ENCODE data around the gene ZNF660. TPM values are rescaled to one million over a fixed set of nuclear protein-coding genes. Genes with fewer than 3 reads are reported as not detected.

Gene ZNF660
- total RNA-seq, 3 donors from 2014 or later, result 2.0 to 4.0 (median 3.1) TPM

- Histone ChIP-seq H3K27me3 (no peaks in the 10 kb centered on the region), H3K9me3 (no peaks in the 10 kb centered on the region), H3K4me1 (no peaks in the 10 kb centered on the region), H3K4me3 (peak within 1 kb of the TSS; percentile 83 to 94 (median 85)), H3K36me3 (no peaks in the 10 kb centered on the region), H3K27ac (peak within 1 kb of the TSS; percentile 84 to 86)
- peak; percentile 72 to 78 for DNase-seq (ENCODE audit: low spot score in 2 of 2)
- intact Hi-C loops (cut with DNase I; ENCODE audit: low total_unique reads), result no loop called here
- TF ChIP-seq POLR2AphosphoS5 (IDR thresholded peaks at IDR 0.05) (peak in 2 of 3 donors; percentile 31 to 56), CTCF (IDR thresholded peaks at IDR 0.05) (no peak)
Measured at GRCh38 chr3:44624749-44625480, 40.2 kb downstream of the ZNF660 start, which contains the start of gene ZNF197. Gene ZNF197 (plus strand): TSS chr3:44625036. CDS start chr3:44629155, 4,119 bp downstream.

GRCh38 chr3:44628716-44629115 is 44.0 kb downstream of the ZNF660 start:
- no peak for DNase-seq (ENCODE audit: low spot score in 2 of 2)
- Histone ChIP-seq H3K27me3 (no peaks in the 10 kb centered on the region), H3K27ac (no peak overlapping the region), H3K36me3 (no peaks in the 10 kb centered on the region), H3K4me1 (no peaks in the 10 kb centered on the region), H3K9me3 (no peaks in the 10 kb centered on the region), H3K4me3 (no peak overlapping the region)
- intact Hi-C loops (cut with DNase I; ENCODE audit: low total_unique reads), result no loop called here
- TF ChIP-seq POLR2A (IDR thresholded peaks at IDR 0.05) (no peak), POLR2AphosphoS5 (IDR thresholded peaks at IDR 0.05) (no peak), CTCF (IDR thresholded peaks at IDR 0.05) (no peak)

DNA sequence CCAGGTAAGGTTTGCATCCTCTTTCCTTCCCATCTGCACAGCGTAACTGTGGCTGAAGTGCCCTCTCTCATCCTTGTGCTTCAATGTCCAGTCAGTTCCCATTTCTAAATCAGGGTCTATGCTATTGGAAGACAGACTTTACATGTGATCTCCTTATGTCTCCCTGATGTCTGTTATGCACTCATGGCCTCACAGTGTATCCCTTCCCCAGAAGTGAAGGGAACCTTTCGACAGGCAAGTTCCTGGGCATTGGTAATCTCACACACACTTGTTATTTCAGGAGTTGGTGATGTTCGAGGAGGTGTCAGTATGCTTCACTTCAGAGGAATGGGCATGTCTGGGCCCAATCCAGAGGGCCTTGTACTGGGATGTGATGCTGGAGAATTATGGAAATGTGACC is 47.4 kb downstream of the ZNF660 start:
- Histone ChIP-seq H3K27me3 (no peaks in the 10 kb centered on the region), H3K9me3 (peaks cover 0 to 7% of the 10 kb centered on the region in 2 donors), H3K36me3 (no peaks in the 10 kb centered on the region), H3K4me3 (no peak overlapping the region), H3K27ac (no peak overlapping the region), H3K4me1 (no peaks in the 10 kb centered on the region)
- intact Hi-C loops (cut with DNase I; ENCODE audit: low total_unique reads), result no loop called here
- TF ChIP-seq POLR2AphosphoS5 (IDR thresholded peaks at IDR 0.05), result no peak
- no peak for TF ChIP-seq POLR2A (IDR thresholded peaks at IDR 0.05)
- no peak for TF ChIP-seq CTCF (IDR thresholded peaks at IDR 0.05)
- no peak for DNase-seq (ENCODE audit: low spot score in 2 of 2)

DNA sequence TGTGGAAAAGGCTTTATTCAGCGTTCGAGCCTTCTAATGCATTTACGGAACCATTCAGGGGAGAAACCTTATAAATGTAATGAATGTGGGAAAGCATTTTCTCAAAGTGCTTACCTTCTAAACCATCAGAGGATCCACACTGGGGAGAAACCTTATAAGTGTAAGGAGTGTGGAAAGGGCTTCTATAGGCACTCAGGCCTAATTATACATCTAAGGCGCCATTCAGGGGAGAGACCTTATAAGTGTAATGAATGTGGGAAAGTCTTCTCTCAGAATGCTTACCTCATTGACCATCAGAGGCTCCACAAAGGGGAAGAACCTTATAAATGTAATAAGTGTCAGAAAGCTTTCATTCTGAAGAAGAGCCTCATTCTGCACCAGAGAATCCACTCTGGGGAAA is 57.6 kb downstream of the ZNF660 start:
- no peaks in the 10 kb centered on the region for H3K4me1 ChIP-seq
- no peaks in the 10 kb centered on the region for H3K27me3 ChIP-seq
- no peak for DNase-seq (ENCODE audit: low spot score in 2 of 2)
- peak overlapping the region in 1 of 3 donors; percentile 9 for H3K4me3 ChIP-seq
- intact Hi-C loops (cut with DNase I; ENCODE audit: low total_unique reads), result no loop called here
- TF ChIP-seq CTCF (IDR thresholded peaks at IDR 0.05) (no peak), POLR2A (IDR thresholded peaks at IDR 0.05) (no peak), POLR2AphosphoS5 (IDR thresholded peaks at IDR 0.05) (no peak)
- no peak overlapping the region for H3K27ac ChIP-seq
- peaks cover 42 to 57% of the 10 kb centered on the region in 2 donors for H3K9me3 ChIP-seq
- peaks cover 18% of the 10 kb centered on the region for H3K36me3 ChIP-seq

- Histone ChIP-seq H3K4me1 (no peaks in the 10 kb centered on the region), H3K27me3 (no peaks in the 10 kb centered on the region), H3K9me3 (peaks cover 41 to 53% of the 10 kb centered on the region in 2 donors), H3K4me3 (no peak overlapping the region), H3K36me3 (peaks cover 18% of the 10 kb centered on the region), H3K27ac (no peak overlapping the region)
- intact Hi-C loops (cut with DNase I; ENCODE audit: low total_unique reads), result no loop called here
- no peak for TF ChIP-seq POLR2A (IDR thresholded peaks at IDR 0.05)
- TF ChIP-seq CTCF (IDR thresholded peaks at IDR 0.05), result no peak
- TF ChIP-seq POLR2AphosphoS5 (IDR thresholded peaks at IDR 0.05), result no peak
- no peak for DNase-seq (ENCODE audit: low spot score in 2 of 2)
Measured at GRCh38 chr3:44643024-44643423, 58.3 kb downstream of the ZNF660 start.

Measured in breast epithelium (tissue), 4 donors.